Epithelial cell of prostate (primary cell): Measurements from ENCODE around the gene SMIM32.

ENCODE experiments used
- DNase-seq: peaks from one replicate; pipeline ENCODE4 v3.0.0-alpha.2; 2011; ENCODE audit warnings: low read depth, low spot score
- H3K27ac ChIP-seq: fragments of 450-650 bp; 2 replicates; pipeline ENCODE4 v1.5.1; 2017; ENCODE audit warnings: mild to moderate bottlenecking

SMIM32 gene

GRCh38 chr5:136190904-136191303 is 2.1 kb downstream of the SMIM32 start:
- H3K27ac ChIP-seq: no peak overlapping the region
- no peak for DNase-seq

- no peak overlapping the region for H3K27ac ChIP-seq
- no peak for DNase-seq
Measured at GRCh38 chr5:136190091-136190720, 2.8 kb downstream of the SMIM32 start.

DNA sequence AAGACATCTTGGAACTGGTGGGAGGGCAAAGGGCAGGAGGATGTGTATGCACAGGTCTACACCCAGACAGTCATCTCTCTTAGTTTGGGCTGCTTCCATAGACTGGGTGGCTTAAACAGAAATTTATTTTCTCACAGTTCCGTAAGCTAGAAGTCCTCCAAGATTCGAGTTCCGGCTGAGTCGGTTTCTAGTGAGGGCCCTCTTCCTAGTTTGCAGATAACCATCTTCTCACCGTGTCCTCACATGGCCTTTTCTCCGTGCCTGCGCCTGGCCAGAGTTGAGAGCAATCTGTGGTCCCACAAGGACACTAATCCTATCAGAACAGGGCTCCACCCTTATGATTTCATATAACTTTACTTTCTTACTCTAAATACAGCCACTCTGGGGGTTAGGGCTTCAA is 4.1 kb downstream of the SMIM32 start:
- no peak for DNase-seq
- H3K27ac ChIP-seq: no peak overlapping the region

GRCh38 chr5:136186796-136187195 is 6.2 kb downstream of the SMIM32 start:
- H3K27ac ChIP-seq: no peak overlapping the region
- DNase-seq: no peak

GRCh38 chr5:136185974-136186665 is 6.8 kb downstream of the SMIM32 start:
- DNase-seq: no peak
- H3K27ac ChIP-seq: no peak overlapping the region

DNA sequence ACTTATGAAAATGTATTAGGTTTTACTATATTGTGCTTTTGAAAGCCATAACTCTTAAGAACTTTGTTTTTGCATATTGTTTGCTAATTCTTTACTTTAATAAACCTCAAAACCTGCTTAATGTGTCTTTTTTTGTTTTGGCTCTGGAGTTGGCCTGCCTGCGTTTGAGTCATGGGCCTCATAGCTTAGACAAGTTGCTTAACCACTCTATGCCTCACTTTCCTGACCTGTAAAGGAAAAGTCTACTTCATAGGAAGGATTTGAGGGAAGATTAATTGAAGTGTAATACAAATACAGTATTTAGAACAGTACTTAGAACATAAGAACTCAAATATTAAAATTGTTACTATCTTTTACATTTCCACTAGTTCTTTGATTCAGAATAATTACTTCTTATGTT is 10.3 kb downstream of the SMIM32 start:
- no peak overlapping the region for H3K27ac ChIP-seq
- DNase-seq: no peak

DNA sequence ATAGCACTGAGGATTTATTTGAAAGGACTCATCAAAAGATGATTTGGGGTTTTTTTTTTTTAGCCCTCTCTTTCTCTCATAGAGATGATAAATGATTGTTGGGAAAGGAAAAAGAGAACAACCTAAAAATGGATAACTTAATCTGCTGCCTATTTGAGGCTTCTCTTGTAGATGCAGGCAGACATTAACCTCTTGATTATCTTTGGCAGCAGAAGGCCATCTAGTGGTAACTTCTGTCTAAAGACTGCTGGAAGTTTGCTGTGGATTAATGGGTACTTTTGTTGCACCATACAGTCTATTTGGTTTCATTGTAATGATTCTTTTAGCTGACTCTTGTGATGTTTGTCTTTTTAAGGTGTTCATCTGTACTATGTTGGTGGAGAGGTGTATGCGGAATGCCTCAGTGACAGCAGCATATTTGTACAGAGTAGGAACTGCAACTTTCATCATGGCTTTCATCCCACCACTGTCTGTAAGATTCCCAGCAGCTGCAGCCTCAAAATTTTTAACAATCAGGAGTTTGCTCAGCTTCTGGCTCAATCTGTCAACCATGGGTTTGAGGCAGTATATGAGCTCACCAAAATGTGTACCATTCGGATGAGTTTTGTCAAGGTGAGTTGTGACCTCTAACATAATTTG is 18.8 kb downstream of the SMIM32 start:
- peak; percentile 16 for DNase-seq
- H3K27ac ChIP-seq: no peak overlapping the region

- no peak for DNase-seq
Measured at GRCh38 chr5:136169218-136169617, 23.7 kb downstream of the SMIM32 start.

GRCh38 chr5:136166909-136167308 is 26.1 kb downstream of the SMIM32 start:
- no peak for DNase-seq
- H3K27ac ChIP-seq: no peak overlapping the region

More at GRCh38 chr5:136169218-136169617, 23.7 kb downstream of the SMIM32 start:
- H3K27ac ChIP-seq: no peak overlapping the region

DNA sequence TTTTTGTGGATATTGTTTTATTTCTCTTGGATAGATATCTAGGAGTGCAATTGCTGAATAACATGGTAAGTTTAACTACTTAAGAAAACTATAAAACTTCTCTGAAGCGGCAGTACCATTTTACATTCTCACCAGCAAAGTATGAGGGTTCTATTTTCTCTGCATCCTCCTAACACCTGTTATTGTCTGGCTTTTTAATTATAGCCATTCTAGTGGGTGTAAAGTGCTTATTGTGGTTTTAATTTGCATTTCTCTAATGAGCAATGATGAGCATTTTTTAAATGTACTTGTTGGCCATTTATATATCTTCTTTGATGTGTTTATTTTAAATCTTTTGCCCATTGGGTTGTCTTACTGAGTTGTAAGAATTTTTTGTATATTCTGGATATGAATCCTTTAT is 28.7 kb downstream of the SMIM32 start:
- no peak for DNase-seq
- H3K27ac ChIP-seq: no peak overlapping the region

GRCh38 chr5:136162008-136162407 is 31.0 kb downstream of the SMIM32 start:
- H3K27ac ChIP-seq: no peak overlapping the region
- no peak for DNase-seq

DNA sequence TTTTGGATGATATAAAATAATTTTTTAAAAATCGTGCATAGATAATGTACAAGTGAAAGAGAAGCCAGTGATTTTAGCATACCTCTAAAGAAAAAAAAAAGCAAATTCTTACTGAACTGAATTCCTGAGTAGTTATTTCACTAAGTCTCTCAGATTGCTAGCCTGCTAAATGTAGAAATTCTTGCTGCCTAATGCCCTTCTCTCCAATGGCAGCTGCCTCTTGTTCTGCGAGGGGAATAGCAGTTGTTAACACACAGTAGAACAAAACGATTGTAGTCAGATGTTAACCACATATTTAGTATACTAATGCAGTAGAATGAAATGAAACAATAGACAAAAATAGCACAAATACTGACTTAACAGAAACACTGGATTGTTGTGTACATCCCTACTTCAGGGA is 33.5 kb downstream of the SMIM32 start:
- no peak for DNase-seq
- no peak overlapping the region for H3K27ac ChIP-seq

DNA sequence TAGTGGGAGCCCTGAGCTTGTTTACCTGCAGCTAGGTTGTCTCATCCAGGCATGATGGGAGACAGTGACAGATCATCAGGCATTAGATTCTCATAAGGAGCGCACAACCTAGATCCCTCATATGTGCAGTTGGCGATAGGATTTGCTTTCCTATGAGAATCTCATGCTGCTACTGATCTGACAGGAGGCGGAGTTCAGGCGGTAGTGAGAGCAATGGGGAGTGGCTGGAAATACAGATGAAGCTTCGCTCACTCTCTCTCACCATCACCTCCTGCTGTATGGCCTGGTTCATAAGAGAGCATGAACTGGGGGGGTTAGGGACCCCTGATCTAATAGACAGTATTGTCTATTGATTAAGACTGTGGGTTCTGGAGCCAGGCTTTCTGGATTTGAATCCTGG is 35.4 kb downstream of the SMIM32 start:
- H3K27ac ChIP-seq: no peak overlapping the region
- no peak for DNase-seq

- DNase-seq: peak; percentile 29
- no peak overlapping the region for H3K27ac ChIP-seq
Measured at GRCh38 chr5:136155761-136156160, 37.2 kb downstream of the SMIM32 start.

DNA sequence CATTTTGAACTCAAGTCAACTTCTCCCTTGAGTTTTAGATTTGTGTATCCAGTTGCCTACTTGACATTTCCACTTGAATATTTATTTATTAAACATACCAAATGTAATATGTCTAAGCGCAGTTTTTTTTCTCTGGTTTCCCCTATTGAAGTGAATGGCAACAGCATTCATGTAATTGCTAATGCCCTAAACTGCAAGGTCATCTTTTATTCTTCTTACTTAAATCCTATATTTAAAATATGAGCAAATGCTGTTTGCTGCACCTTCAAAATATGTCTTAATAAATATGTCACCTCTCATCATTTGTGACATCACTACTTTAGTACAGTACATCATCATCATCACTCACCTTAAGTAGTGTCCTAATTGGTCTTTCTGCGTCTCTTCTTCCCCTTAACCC is 37.9 kb downstream of the SMIM32 start:
- H3K27ac ChIP-seq: no peak overlapping the region
- DNase-seq: no peak

- H3K27ac ChIP-seq: no peak overlapping the region
- DNase-seq: no peak
Measured at GRCh38 chr5:136153581-136154236, 39.3 kb downstream of the SMIM32 start.

GRCh38 chr5:136149891-136150290 is 43.1 kb downstream of the SMIM32 start:
- DNase-seq: no peak
- H3K27ac ChIP-seq: no peak overlapping the region

- DNase-seq: no peak
- H3K27ac ChIP-seq: no peak overlapping the region
Measured at GRCh38 chr5:136147632-136148031, 45.3 kb downstream of the SMIM32 start.

DNA sequence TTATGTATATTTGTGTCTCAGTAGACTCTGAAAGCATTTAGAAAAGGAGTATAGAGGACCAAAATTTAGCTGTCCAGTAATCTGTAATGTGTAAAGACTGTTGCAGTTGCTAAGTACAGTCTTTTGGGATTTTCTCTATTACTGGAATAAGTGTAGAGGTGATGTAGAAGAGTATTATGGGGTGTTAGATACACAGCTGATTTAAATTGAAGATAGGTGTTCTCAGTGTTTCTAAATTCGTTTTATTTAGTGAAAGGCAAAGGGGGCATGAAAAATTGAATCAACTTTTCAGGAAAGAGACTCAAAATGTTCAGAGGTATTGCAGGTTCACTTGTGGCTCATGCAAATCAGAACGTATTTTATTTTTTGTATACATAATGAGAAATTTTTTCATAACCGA is 46.8 kb downstream of the SMIM32 start:
- DNase-seq: no peak
- H3K27ac ChIP-seq: no peak overlapping the region

GRCh38 chr5:136145030-136145429 is 47.9 kb downstream of the SMIM32 start:
- DNase-seq: no peak

GRCh38 chr5:136143763-136144162 is 49.2 kb downstream of the SMIM32 start:
- no peak for DNase-seq
- H3K27ac ChIP-seq: no peak overlapping the region

More at GRCh38 chr5:136145030-136145429, 47.9 kb downstream of the SMIM32 start:
- no peak overlapping the region for H3K27ac ChIP-seq
